ENCODE data around the gene TMEM72. TPM values are rescaled to one million over a fixed set of nuclear protein-coding genes. Genes with fewer than 3 reads are reported as not detected.

TMEM72 gene
- polyA plus RNA-seq, 3 donors = not detected

DNA sequence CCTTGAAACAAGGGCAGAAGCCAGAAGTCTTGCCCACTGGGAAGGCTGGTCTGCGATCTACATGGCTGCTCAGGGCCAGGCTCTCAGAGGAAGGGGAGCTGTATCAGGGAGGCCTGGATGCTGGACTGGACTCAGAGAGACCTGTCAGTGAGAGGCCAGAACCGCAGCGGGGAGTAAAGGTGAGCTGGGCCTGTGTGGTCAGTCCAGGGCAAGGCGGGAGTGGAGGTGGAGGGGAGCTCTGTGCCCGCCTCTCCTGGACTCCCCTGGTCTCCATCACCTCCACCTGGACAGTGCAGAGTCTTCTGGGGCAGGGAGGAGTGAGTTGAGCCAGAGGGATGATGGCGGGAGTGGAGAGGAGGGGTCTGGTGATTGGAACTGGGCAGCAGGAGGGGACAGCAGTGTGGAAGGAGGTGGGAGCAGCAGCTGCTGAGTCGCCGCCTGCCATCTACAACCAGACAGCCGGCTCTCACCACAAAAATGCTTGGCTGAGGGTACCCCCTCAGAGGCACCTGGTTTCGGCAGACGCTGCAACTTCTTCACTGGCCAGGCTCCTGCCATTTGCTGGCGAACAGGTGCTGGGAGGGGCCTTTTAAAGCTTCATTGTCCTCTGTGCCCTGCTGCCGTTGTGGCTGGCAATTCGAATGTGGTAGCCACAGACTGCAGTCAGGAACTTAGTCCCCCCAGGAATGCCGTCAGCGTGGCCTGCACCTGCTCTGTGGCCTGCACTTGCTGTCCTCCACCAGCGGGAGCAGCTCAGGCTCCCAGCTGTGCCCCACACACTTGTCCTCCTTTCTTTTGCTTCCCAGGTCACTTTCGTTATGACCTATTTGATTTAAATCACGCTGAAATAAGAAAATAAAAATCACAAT lies 52.0 kb downstream of the TMEM72 start:
- peaks cover 3 to 9% of the 10 kb centered on the region in 2 donors for H3K36me3 ChIP-seq (replicated peaks in 1 of 2; ENCODE audit: control insufficient read depth in 1 of 2, insufficient read depth in 2 of 2, low read length in 2 of 2)
- no peak for DNase-seq
- peaks cover 91 to 96% of the 10 kb centered on the region in 2 donors for H3K4me1 ChIP-seq (ENCODE audit: control insufficient read depth in 1 of 2, insufficient read depth in 2 of 2, low read length in 2 of 2)
- no peak overlapping the region for H2AFZ ChIP-seq (ENCODE audit: insufficient read depth, low read depth, low read length, poor library complexity, severe bottlenecking)
- H4K20me1 ChIP-seq (ENCODE audit: insufficient read depth, low read length) = peaks cover 74% of the 10 kb centered on the region
- Mint-ChIP-seq H3K9me3 (peaks cover 0 to under 1% (median 0%) of the 10 kb centered on the region in 7 donors), H3K4me3 (peak overlapping the region; percentile 90 to 99), H3K27me3 (ENCODE audit: low read depth in 3 of 3) (no peaks in the 10 kb centered on the region), H3K27ac (peak overlapping the region; percentile 83 to 98 (median 95)), H3K4me1 (peaks cover 88% of the 10 kb centered on the region), H3K36me3 (peaks cover 28 to 40% of the 10 kb centered on the region in 2 donors)
- peak overlapping the region; percentile 99 for H3K4me2 ChIP-seq (replicated peaks; ENCODE audit: extremely low read depth, low read length, poor library complexity, severe bottlenecking)
- peak overlapping the region; percentile 59 for H3K9ac ChIP-seq (ENCODE audit: insufficient read depth, low read length, poor library complexity, severe bottlenecking)
- H3K27ac ChIP-seq (ENCODE audit: low read depth in 1 of 2, low read length in 2 of 2) = peak overlapping the region; percentile 43 to 81
- intact Hi-C loops (cut with micrococcal nuclease) = loop anchor here in 1 of 2 donors (2.0 to 10.0 kb wide), 3 partner anchors 16 to 1062 kb away; partner anchors contain the start of gene ALOX5
- H3K27me3 ChIP-seq (ENCODE audit: control insufficient read depth in 2 of 2, insufficient read depth in 2 of 2, low read length in 2 of 2) = no peaks in the 10 kb centered on the region
- no peaks in the 10 kb centered on the region for H3K9me3 ChIP-seq (replicated peaks in 1 of 2; ENCODE audit: control insufficient read depth in 1 of 2, insufficient read depth in 1 of 2, low read length in 2 of 2)
- WGBS (ENCODE audit: insufficient coverage) = 29% methylated on average over 12 of the region's 19 CpGs
- H3K79me2 ChIP-seq (ENCODE audit: insufficient read depth, low read length) = peaks cover 86% of the 10 kb centered on the region
- TF ChIP-seq, protein P1, sequence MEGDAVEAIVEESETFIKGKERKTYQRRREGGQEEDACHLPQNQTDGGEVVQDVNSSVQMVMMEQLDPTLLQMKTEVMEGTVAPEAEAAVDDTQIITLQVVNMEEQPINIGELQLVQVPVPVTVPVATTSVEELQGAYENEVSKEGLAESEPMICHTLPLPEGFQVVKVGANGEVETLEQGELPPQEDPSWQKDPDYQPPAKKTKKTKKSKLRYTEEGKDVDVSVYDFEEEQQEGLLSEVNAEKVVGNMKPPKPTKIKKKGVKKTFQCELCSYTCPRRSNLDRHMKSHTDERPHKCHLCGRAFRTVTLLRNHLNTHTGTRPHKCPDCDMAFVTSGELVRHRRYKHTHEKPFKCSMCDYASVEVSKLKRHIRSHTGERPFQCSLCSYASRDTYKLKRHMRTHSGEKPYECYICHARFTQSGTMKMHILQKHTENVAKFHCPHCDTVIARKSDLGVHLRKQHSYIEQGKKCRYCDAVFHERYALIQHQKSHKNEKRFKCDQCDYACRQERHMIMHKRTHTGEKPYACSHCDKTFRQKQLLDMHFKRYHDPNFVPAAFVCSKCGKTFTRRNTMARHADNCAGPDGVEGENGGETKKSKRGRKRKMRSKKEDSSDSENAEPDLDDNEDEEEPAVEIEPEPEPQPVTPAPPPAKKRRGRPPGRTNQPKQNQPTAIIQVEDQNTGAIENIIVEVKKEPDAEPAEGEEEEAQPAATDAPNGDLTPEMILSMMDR (IDR thresholded peaks at IDR 0.05) = peak; percentile 38
- peak overlapping the region; percentile 0 to 96 (median 91) for H3K4me3 ChIP-seq (replicated peaks in 1 of 3; ENCODE audit: low read depth in 2 of 3, low read length in 3 of 3)

DNA sequence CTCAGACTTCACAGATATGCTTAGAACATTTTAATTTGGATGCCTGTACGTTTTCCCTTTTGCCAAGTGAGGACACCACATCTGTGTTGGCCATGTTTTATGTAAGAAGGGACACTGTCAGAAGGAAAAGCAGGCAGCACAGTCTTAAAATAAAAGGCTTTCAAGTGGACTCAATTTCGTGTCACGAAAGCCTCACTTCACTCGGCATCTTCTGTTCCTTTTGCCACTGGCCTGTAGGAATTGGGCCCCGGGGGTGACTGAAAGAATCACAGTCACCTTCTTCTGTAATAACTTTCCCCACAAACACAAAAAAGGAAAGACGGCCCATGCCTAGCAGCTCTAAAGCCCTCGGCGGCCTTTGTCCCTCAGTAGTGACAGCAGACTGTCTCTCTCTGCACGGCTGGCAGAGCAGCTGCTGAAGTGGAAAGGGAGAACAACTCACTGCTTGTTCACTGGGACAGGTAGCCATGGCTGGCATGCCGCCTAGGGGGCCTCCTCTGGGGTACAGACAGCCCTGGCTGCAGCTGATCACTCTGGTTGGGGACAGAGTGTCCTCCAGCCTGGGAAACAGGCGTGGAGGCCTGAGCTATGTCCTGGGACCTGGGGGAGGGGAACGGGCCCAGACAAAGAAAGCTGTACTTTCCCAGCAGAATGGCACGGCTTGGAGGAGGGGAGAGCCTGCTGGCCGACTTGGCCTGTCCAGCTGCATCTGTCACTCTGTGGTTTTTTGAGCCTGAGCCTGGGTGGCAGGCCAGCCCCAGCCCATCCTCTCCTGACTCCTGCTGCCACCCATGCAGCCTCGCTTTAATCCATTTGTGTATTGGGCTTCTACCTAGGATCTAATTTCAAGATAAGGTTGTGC lies 52.9 kb downstream of the TMEM72 start:
- no peaks in the 10 kb centered on the region for H3K27me3 ChIP-seq (ENCODE audit: control insufficient read depth in 2 of 2, insufficient read depth in 2 of 2, low read length in 2 of 2)
- TF ChIP-seq, protein P1 (IDR thresholded peaks at IDR 0.05) = no peak
- Mint-ChIP-seq H3K27me3 (ENCODE audit: low read depth in 3 of 3) (no peaks in the 10 kb centered on the region), H3K36me3 (peaks cover 28 to 46% of the 10 kb centered on the region in 2 donors), H3K9me3 (no peaks in the 10 kb centered on the region), H3K4me3 (peak overlapping the region; percentile 61 to 99), H3K27ac (peak overlapping the region; percentile 83 to 98 (median 95)), H3K4me1 (peaks cover 90% of the 10 kb centered on the region)
- H3K9ac ChIP-seq (ENCODE audit: insufficient read depth, low read length, poor library complexity, severe bottlenecking) = peak overlapping the region; percentile 59
- peak in 1 of 3 donors; percentile 68 for DNase-seq
- H3K4me2 ChIP-seq (replicated peaks; ENCODE audit: extremely low read depth, low read length, poor library complexity, severe bottlenecking) = peak overlapping the region; percentile 99
- peak overlapping the region; percentile 61 to 81 for H3K27ac ChIP-seq (ENCODE audit: low read depth in 1 of 2, low read length in 2 of 2)
- H2AFZ ChIP-seq (ENCODE audit: insufficient read depth, low read depth, low read length, poor library complexity, severe bottlenecking) = no peak overlapping the region
- H3K4me1 ChIP-seq (ENCODE audit: control insufficient read depth in 1 of 2, insufficient read depth in 2 of 2, low read length in 2 of 2) = peaks cover 91 to 96% of the 10 kb centered on the region in 2 donors
- intact Hi-C loops (cut with micrococcal nuclease) = loop anchor here in 1 of 2 donors (2.0 to 10.0 kb wide), 3 partner anchors 17 to 1061 kb away; partner anchors contain the start of gene ALOX5
- peaks cover 67% of the 10 kb centered on the region for H4K20me1 ChIP-seq (ENCODE audit: insufficient read depth, low read length)
- H3K79me2 ChIP-seq (ENCODE audit: insufficient read depth, low read length) = peaks cover 85% of the 10 kb centered on the region
- no peaks in the 10 kb centered on the region for H3K9me3 ChIP-seq (replicated peaks in 1 of 2; ENCODE audit: control insufficient read depth in 1 of 2, insufficient read depth in 1 of 2, low read length in 2 of 2)
- 51% methylated on average over 9 of the region's 15 CpGs for WGBS (ENCODE audit: insufficient coverage)
- peak overlapping the region in 2 of 3 experiments; percentile 91 to 96 for H3K4me3 ChIP-seq (replicated peaks in 1 of 3; ENCODE audit: low read depth in 2 of 3, low read length in 3 of 3)
- H3K36me3 ChIP-seq (replicated peaks in 1 of 2; ENCODE audit: control insufficient read depth in 1 of 2, insufficient read depth in 2 of 2, low read length in 2 of 2) = peaks cover 3 to 9% of the 10 kb centered on the region in 2 donors

Data from CD14-positive monocyte (primary cell).